ENCODE measurements around the gene NPR3. TPM values are rescaled to one million over a fixed set of nuclear protein-coding genes. Genes with fewer than 3 reads are reported as not detected.

The NPR3 gene
- total and polyA plus RNA-seq, 2 donors (not counting 1 experiment from before 2014, with no cell fraction given): 14.9 to 87.3 TPM

GRCh38 chr5:32827981-32828380, 116.9 kb downstream of the NPR3 start:
- Histone ChIP-seq H3K27me3 (ENCODE audit: control insufficient read depth, insufficient read depth, low read length) (peaks cover 2% of the 10 kb centered on the region), H3K4me2 (ENCODE audit: extremely low read depth, insufficient read depth, low read length) (no peak overlapping the region), H3K4me1 (ENCODE audit: control insufficient read depth, extremely low read depth, insufficient read depth, low read length) (no peaks in the 10 kb centered on the region), H3K4me3 (replicated peaks in 1 of 4; ENCODE audit: control extremely low read depth in 1 of 4, insufficient read depth in 1 of 4, low read depth in 3 of 4, low read length in 4 of 4) (no peak overlapping the region), H3K9me3 (ENCODE audit: control insufficient read depth, insufficient read depth, low read depth, low read length) (no peaks in the 10 kb centered on the region), H3K27ac (ENCODE audit: insufficient read depth, low read length) (no peak overlapping the region), H3K36me3 (ENCODE audit: control insufficient read depth, insufficient read depth, low read length) (no peaks in the 10 kb centered on the region), H3K9ac (ENCODE audit: insufficient read depth, low read length) (no peak overlapping the region), H2AFZ (ENCODE audit: low read length) (no peak overlapping the region), H4K20me1 (ENCODE audit: control insufficient read depth, extremely low read depth, insufficient read depth, low read length) (no peaks in the 10 kb centered on the region), H3K79me2 (ENCODE audit: control insufficient read depth, insufficient read depth, low read length) (no peaks in the 10 kb centered on the region)
- DNase-seq (ENCODE audit: low read depth in 2 of 2): no peak
- TF ChIP-seq EZH2 (IDR thresholded peaks at IDR 0.05; ENCODE audit: low read length, missing control alignments) (no peak), CTCF (conservative IDR thresholded peaks at IDR 0.05 in 1 of 2, IDR thresholded peaks at IDR 0.05 in 1 of 2; ENCODE audit: low read depth in 1 of 2, low read length in 2 of 2) (no peak)

GRCh38 chr5:32828492-32828891, 117.4 kb downstream of the NPR3 start:
- Histone ChIP-seq H2AFZ (ENCODE audit: low read length) (no peak overlapping the region), H3K4me2 (ENCODE audit: extremely low read depth, insufficient read depth, low read length) (no peak overlapping the region), H3K9ac (ENCODE audit: insufficient read depth, low read length) (no peak overlapping the region), H3K27me3 (ENCODE audit: control insufficient read depth, insufficient read depth, low read length) (peaks cover 2% of the 10 kb centered on the region), H3K4me3 (replicated peaks in 1 of 4; ENCODE audit: control extremely low read depth in 1 of 4, insufficient read depth in 1 of 4, low read depth in 3 of 4, low read length in 4 of 4) (no peak overlapping the region), H3K36me3 (ENCODE audit: control insufficient read depth, insufficient read depth, low read length) (no peaks in the 10 kb centered on the region), H3K79me2 (ENCODE audit: control insufficient read depth, insufficient read depth, low read length) (no peaks in the 10 kb centered on the region), H3K27ac (ENCODE audit: insufficient read depth, low read length) (no peak overlapping the region), H3K4me1 (ENCODE audit: control insufficient read depth, extremely low read depth, insufficient read depth, low read length) (no peaks in the 10 kb centered on the region), H4K20me1 (ENCODE audit: control insufficient read depth, extremely low read depth, insufficient read depth, low read length) (no peaks in the 10 kb centered on the region), H3K9me3 (ENCODE audit: control insufficient read depth, insufficient read depth, low read depth, low read length) (no peaks in the 10 kb centered on the region)
- TF ChIP-seq EZH2 (IDR thresholded peaks at IDR 0.05; ENCODE audit: low read length, missing control alignments) (no peak), CTCF (conservative IDR thresholded peaks at IDR 0.05 in 1 of 2, IDR thresholded peaks at IDR 0.05 in 1 of 2; ENCODE audit: low read depth in 1 of 2, low read length in 2 of 2) (no peak)
- peak; percentile 19 for DNase-seq (ENCODE audit: low read depth in 2 of 2)

- H3K9me3 ChIP-seq (ENCODE audit: control insufficient read depth, insufficient read depth, low read depth, low read length): no peaks in the 10 kb centered on the region
- H3K9ac ChIP-seq (ENCODE audit: insufficient read depth, low read length): no peak overlapping the region
- peaks cover 4% of the 10 kb centered on the region for H3K27me3 ChIP-seq (ENCODE audit: control insufficient read depth, insufficient read depth, low read length)
- no peaks in the 10 kb centered on the region for H3K36me3 ChIP-seq (ENCODE audit: control insufficient read depth, insufficient read depth, low read length)
- TF ChIP-seq CTCF (conservative IDR thresholded peaks at IDR 0.05 in 1 of 2, IDR thresholded peaks at IDR 0.05 in 1 of 2; ENCODE audit: low read depth in 1 of 2, low read length in 2 of 2) (no peak), EZH2 (IDR thresholded peaks at IDR 0.05; ENCODE audit: low read length, missing control alignments) (no peak)
- no peak overlapping the region for H3K4me2 ChIP-seq (ENCODE audit: extremely low read depth, insufficient read depth, low read length)
- H3K27ac ChIP-seq (ENCODE audit: insufficient read depth, low read length): no peak overlapping the region
- H3K4me1 ChIP-seq (ENCODE audit: control insufficient read depth, extremely low read depth, insufficient read depth, low read length): no peaks in the 10 kb centered on the region
- no peak overlapping the region for H2AFZ ChIP-seq (ENCODE audit: low read length)
- H3K4me3 ChIP-seq (replicated peaks in 1 of 4; ENCODE audit: control extremely low read depth in 1 of 4, insufficient read depth in 1 of 4, low read depth in 3 of 4, low read length in 4 of 4): no peak overlapping the region
- H3K79me2 ChIP-seq (ENCODE audit: control insufficient read depth, insufficient read depth, low read length): no peaks in the 10 kb centered on the region
- no peak for DNase-seq (ENCODE audit: low read depth in 2 of 2)
- H4K20me1 ChIP-seq (ENCODE audit: control insufficient read depth, extremely low read depth, insufficient read depth, low read length): no peaks in the 10 kb centered on the region
Observed at GRCh38 chr5:32831624-32832023, 120.5 kb downstream of the NPR3 start.

Data from fibroblast of lung (primary cell).